ENCODE results near the gene ATP9A.

ATP9A gene

GRCh38 chr20:51549474-51549873, 218.7 kb downstream of the ATP9A start:
- no peak for DNase-seq (ENCODE audit: low spot score)

- no peak for DNase-seq (ENCODE audit: low spot score)
Observed at GRCh38 chr20:51547951-51548350, 220.2 kb downstream of the ATP9A start.
